DOHH2 (cell line): ENCODE measurements around the gene GRIA2.

ENCODE experiments used
- EZH2phosphoT487 ChIP-seq: fragments of 200-600 bp; sonication (generic); IDR thresholded peaks from 2 replicates; pipeline ENCODE4 v1.6.1; 2017; ENCODE audit warnings: borderline replicate concordance, mild to moderate bottlenecking, antibody characterized with exemption, low read length, moderate library complexity, mixed read lengths
- TF ChIP-seq, protein P1 (sequence below): fragments of 200-600 bp; sonication (generic); IDR thresholded peaks from one replicate; pipeline ENCODE4 v1.5.1; 2014; ENCODE audit warnings: antibody characterized with exemption, mild to moderate bottlenecking, low read depth, low read length; ENCODE audit not compliant: poor library complexity, severe bottlenecking

GRCh38 chr4:157303471-157303960 is 83.0 kb downstream of the GRIA2 start:
- TF ChIP-seq, protein P1, sequence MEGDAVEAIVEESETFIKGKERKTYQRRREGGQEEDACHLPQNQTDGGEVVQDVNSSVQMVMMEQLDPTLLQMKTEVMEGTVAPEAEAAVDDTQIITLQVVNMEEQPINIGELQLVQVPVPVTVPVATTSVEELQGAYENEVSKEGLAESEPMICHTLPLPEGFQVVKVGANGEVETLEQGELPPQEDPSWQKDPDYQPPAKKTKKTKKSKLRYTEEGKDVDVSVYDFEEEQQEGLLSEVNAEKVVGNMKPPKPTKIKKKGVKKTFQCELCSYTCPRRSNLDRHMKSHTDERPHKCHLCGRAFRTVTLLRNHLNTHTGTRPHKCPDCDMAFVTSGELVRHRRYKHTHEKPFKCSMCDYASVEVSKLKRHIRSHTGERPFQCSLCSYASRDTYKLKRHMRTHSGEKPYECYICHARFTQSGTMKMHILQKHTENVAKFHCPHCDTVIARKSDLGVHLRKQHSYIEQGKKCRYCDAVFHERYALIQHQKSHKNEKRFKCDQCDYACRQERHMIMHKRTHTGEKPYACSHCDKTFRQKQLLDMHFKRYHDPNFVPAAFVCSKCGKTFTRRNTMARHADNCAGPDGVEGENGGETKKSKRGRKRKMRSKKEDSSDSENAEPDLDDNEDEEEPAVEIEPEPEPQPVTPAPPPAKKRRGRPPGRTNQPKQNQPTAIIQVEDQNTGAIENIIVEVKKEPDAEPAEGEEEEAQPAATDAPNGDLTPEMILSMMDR, result no peak
- no peak for TF ChIP-seq EZH2phosphoT487
